CD4-positive, alpha-beta T cell (primary cell): ENCODE measurements around the gene F12. TPM values are rescaled to one million over a fixed set of nuclear protein-coding genes. Genes with fewer than 3 reads are reported as not detected.

ENCODE experiments used
- ATAC-seq: fragments of 200-7000 bp; cut with Tn5 transposase; one replicate; pipeline ENCODE4 v1.10.0; 2022; ENCODE audit warnings: mild to moderate bottlenecking; ENCODE audit not compliant: poor library complexity
- CTCF ChIA-PET: fragments of 350-600 bp; sonication (Branson Sonifier 250); formaldehyde crosslinking; loops from one replicate; lab custom pipeline; 2021; ENCODE audit warnings: antibody characterized with exemption, inconsistent platforms; lab: Charles Lee
- POLR2A ChIA-PET: fragments of 350-600 bp; sonication (Branson Sonifier 250); formaldehyde crosslinking; loops from one replicate; lab custom pipeline; 2021; ENCODE audit warnings: antibody characterized with exemption, inconsistent platforms; lab: Charles Lee
- DNase-seq, 14 experiments: peaks; one replicate each; pipeline ENCODE4 v3.0.0-alpha.2; 2013 to 2020; ENCODE audit warnings: mixed read lengths in 2 of 14
- H3K27ac ChIP-seq, 2 donors: one replicate each; pipeline versions ENCODE4 v1.5.1 to v1.7.0; 2013; ENCODE audit warnings: low read length in 2 of 2, low read depth in 1 of 2, mild to moderate bottlenecking in 1 of 2
- H3K27me3 ChIP-seq, 2 experiments: 1 replicate in 1 of 2; 2 replicates in 1 of 2; pipeline versions ENCODE4 v1.6.1 to v1.7.0; 2013; ENCODE audit warnings: low read length in 2 of 2, control low read depth in 1 of 2, mild to moderate bottlenecking in 1 of 2, moderate library complexity in 1 of 2; ENCODE audit not compliant: insufficient read depth in 2 of 2, control insufficient read depth in 1 of 2
- H3K36me3 ChIP-seq: one replicate; pipeline ENCODE4 v1.6.1; 2013; ENCODE audit warnings: low read length, control low read depth; ENCODE audit not compliant: insufficient read depth
- H3K4me1 ChIP-seq: one replicate; pipeline ENCODE4 v1.6.1; 2013; ENCODE audit warnings: low read length, control low read depth; ENCODE audit not compliant: insufficient read depth
- H3K4me3 ChIP-seq: one replicate; pipeline ENCODE4 v1.5.1; 2013; ENCODE audit warnings: mild to moderate bottlenecking, low read length, moderate library complexity
- H3K9me3 ChIP-seq, 2 experiments: 1 replicate in 1 of 2; 2 replicates in 1 of 2; pipeline versions ENCODE4 v1.6.1 to v1.7.0; 2013; ENCODE audit warnings: low read length in 2 of 2, mild to moderate bottlenecking in 2 of 2, control low read depth in 1 of 2, moderate library complexity in 1 of 2; ENCODE audit not compliant: control insufficient read depth in 1 of 2, insufficient read depth in 1 of 2
- H3K27ac Mint-ChIP-seq: one replicate; pipeline ENCODE4 v1.8.0; 2020; ENCODE audit warnings: mixed read lengths
- H3K27me3 Mint-ChIP-seq: one replicate; pipeline ENCODE4 v1.8.0; 2021; ENCODE audit warnings: mixed read lengths
- H3K36me3 Mint-ChIP-seq: one replicate; pipeline ENCODE4 v1.8.0; 2021; ENCODE audit warnings: low read depth, mixed read lengths
- H3K4me1 Mint-ChIP-seq: one replicate; pipeline ENCODE4 v1.8.0; 2021; ENCODE audit warnings: low read depth, mixed read lengths
- H3K4me3 Mint-ChIP-seq: one replicate; pipeline ENCODE4 v1.8.0; 2020; ENCODE audit warnings: mild to moderate bottlenecking, mixed read lengths
- H3K9me3 Mint-ChIP-seq: one replicate; pipeline ENCODE4 v1.8.0; 2020; ENCODE audit warnings: mixed read lengths
- intact Hi-C, 2 experiments: fragments of 100-400 bp; cut with DNase I in 1 of 2; cut with micrococcal nuclease in 1 of 2; formaldehyde crosslinking; loops; one replicate each; pipeline versions ENCODE4 v1.15.1 to v1.9.0; 2023 to 2025; cut with DNase I, micrococcal nuclease
- total RNA-seq, 174 experiments: library from RNA in 2 of 174; stranded (reverse) in 2 of 174; gene quantifications; one replicate each; pipeline ENCODE4 v1.2.3 and lab custom pipeline; 2021 to 2026
- TF ChIP-seq, protein P1 (sequence below): fragments of 200-600 bp; IDR thresholded peaks from one replicate; pipeline ENCODE4 v1.8.0; 2022; ENCODE audit warnings: antibody characterized with exemption, mild to moderate bottlenecking

The F12 gene
- total RNA-seq, 2 experiments from 2014 or later = 0.20 to 0.60 TPM

DNA sequence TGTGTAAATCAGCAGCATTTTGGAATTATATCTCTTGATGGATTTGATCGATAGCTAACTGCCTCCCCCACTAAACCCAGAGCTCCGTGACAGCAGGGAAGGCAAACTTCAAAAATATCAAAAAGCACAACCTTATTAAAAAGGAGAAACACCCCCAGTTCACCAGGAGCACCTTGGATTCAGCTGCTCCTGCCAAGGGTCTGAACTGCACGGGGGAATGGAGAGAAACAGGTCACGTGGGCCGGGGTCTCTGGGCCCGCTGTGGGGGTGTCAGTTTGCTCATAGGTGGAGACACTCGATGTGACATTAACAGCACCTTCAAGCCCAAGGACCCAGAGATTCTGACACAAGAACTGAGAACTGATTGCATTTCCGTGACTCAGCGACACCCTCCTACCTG is 26.2 kb downstream of the F12 start:
- ATAC-seq (no peak), DNase-seq (no peak)
- ChIA-PET POLR2A (interaction anchor here (0.5 to 2.1 kb wide), 9 partner anchors 11 to 82 kb away, joined by 3 to 15 read pairs (median 4); partner anchors contain the start of genes GRK6, LMAN2 and RGS14), CTCF (interaction anchor here (1.0 to 2.5 kb wide), 8 partner anchors 8 to 269 kb away, joined by 3 to 8 read pairs (median 4); no protein-coding TSS in a partner anchor)
- Histone ChIP-seq H3K27me3 (no peaks in the 10 kb centered on the region), H3K4me3 (no peak overlapping the region), H3K27ac (no peak overlapping the region), H3K36me3 (no peaks in the 10 kb centered on the region), H3K9me3 (no peaks in the 10 kb centered on the region), H3K4me1 (peaks cover 77% of the 10 kb centered on the region)
- Mint-ChIP-seq H3K36me3 (no peaks in the 10 kb centered on the region), H3K27me3 (no peaks in the 10 kb centered on the region), H3K27ac (no peak overlapping the region), H3K4me3 (no peak overlapping the region), H3K4me1 (peaks cover 29% of the 10 kb centered on the region), H3K9me3 (no peaks in the 10 kb centered on the region)
- intact Hi-C loops = no loop called here
- TF ChIP-seq, protein P1, sequence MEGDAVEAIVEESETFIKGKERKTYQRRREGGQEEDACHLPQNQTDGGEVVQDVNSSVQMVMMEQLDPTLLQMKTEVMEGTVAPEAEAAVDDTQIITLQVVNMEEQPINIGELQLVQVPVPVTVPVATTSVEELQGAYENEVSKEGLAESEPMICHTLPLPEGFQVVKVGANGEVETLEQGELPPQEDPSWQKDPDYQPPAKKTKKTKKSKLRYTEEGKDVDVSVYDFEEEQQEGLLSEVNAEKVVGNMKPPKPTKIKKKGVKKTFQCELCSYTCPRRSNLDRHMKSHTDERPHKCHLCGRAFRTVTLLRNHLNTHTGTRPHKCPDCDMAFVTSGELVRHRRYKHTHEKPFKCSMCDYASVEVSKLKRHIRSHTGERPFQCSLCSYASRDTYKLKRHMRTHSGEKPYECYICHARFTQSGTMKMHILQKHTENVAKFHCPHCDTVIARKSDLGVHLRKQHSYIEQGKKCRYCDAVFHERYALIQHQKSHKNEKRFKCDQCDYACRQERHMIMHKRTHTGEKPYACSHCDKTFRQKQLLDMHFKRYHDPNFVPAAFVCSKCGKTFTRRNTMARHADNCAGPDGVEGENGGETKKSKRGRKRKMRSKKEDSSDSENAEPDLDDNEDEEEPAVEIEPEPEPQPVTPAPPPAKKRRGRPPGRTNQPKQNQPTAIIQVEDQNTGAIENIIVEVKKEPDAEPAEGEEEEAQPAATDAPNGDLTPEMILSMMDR = no peak

DNA sequence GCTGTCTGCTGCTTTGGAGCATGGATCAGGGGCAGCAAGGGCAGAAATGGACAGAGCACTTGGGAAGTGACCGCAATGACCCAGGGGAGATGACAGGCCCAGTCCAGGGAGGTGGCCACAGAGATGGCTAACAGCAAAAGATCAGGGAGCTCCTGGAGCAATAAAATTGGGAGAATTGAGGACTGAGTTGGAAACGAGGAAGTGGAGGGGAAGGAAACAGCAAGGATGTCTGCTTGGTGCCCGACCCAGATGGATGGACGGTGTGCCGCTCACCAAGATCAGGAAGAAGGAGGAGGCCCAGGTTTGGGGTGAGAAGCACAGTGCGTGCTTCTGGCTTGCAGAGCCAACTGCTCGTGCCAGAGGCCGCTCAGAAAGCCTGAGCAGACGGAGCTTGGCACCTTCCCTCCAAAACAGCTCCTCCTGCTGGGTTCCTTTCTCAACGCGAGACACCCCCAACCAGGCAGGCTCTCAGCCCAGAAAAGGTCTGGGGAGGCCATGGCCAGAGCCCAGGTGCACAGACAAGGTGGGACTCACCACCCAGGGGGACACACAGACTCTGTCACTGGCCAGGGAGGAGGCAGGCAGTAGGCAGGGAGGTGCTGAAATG is 26.8 kb downstream of the F12 start:
- no peaks in the 10 kb centered on the region for H3K36me3 ChIP-seq
- peaks cover 78% of the 10 kb centered on the region for H3K4me1 ChIP-seq
- no peaks in the 10 kb centered on the region for H3K27me3 Mint-ChIP-seq
- peak; percentile 87 for ATAC-seq
- TF ChIP-seq, protein P1 = no peak
- peak in 5 of 14 experiments; percentile 41 to 69 (median 67) for DNase-seq
- no peak overlapping the region for H3K4me3 Mint-ChIP-seq
- H3K27ac ChIP-seq = no peak overlapping the region
- H3K4me1 Mint-ChIP-seq = peaks cover 27% of the 10 kb centered on the region
- CTCF ChIA-PET = interaction anchor here (0.9 to 2.5 kb wide), 9 partner anchors 8 to 269 kb away, joined by 3 to 8 read pairs (median 4); no protein-coding TSS in a partner anchor
- no peaks in the 10 kb centered on the region for H3K9me3 ChIP-seq
- no peaks in the 10 kb centered on the region for H3K36me3 Mint-ChIP-seq
- H3K9me3 Mint-ChIP-seq = no peaks in the 10 kb centered on the region
- no peak overlapping the region for H3K4me3 ChIP-seq
- H3K27ac Mint-ChIP-seq = peak overlapping the region; percentile 14
- POLR2A ChIA-PET = interaction anchor here (0.6 to 2.1 kb wide), 8 partner anchors 10 to 243 kb away, joined by 3 to 15 read pairs (median 4); partner anchors contain the start of genes GRK6 and RGS14
- H3K27me3 ChIP-seq = no peaks in the 10 kb centered on the region
- intact Hi-C loops = loop anchor here (1.0 kb wide), 1 partner anchor 64 kb away; no protein-coding TSS in a partner anchor

DNA sequence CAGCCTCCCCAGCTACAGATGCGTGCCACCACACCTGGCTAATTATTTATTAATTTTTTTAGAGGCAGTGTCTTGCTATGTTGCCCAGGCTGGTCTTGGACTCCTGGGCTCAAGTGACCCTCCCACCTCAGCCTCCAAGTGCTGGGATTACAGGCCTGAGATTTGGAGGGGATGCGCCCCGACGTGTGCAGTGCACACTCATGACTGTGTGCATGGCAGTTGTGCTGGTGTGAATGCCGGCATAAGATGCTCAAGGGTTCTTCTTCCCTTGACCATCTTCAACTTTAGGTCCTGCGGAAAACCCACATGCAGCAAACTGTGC is 28.6 kb downstream of the F12 start:
- TF ChIP-seq, protein P1 = no peak
- no peaks in the 10 kb centered on the region for H3K9me3 ChIP-seq
- DNase-seq (no peak), ATAC-seq (no peak)
- H3K27ac ChIP-seq = no peak overlapping the region
- H3K4me3 ChIP-seq = no peak overlapping the region
- H3K27ac Mint-ChIP-seq = no peak overlapping the region
- intact Hi-C loops = no loop called here
- no peaks in the 10 kb centered on the region for H3K36me3 ChIP-seq
- CTCF ChIA-PET = interaction anchor here (2.5 kb wide), 1 partner anchor 10 kb away, joined by 8 read pairs; no protein-coding TSS in a partner anchor
- H3K9me3 Mint-ChIP-seq = no peaks in the 10 kb centered on the region
- H3K4me1 ChIP-seq = peaks cover 77% of the 10 kb centered on the region
- H3K36me3 Mint-ChIP-seq = no peaks in the 10 kb centered on the region
- H3K4me3 Mint-ChIP-seq = no peak overlapping the region
- no peaks in the 10 kb centered on the region for H3K27me3 ChIP-seq
- H3K27me3 Mint-ChIP-seq = no peaks in the 10 kb centered on the region
- H3K4me1 Mint-ChIP-seq = peaks cover 31% of the 10 kb centered on the region
- POLR2A ChIA-PET = no interaction called here
